Measurements from ENCODE around the gene CASP8AP2.
"Not testable (repeated sequence)": the region's sequence is repeated elsewhere in the genome, so short reads cannot be mapped to it uniquely, and the experiment has no call there.

Gene CASP8AP2

GRCh38 chr6:89890845-89891528, 61.3 kb downstream of the CASP8AP2 start:
- not testable (repeated sequence) for DNase-seq

GRCh38 chr6:89892577-89892976, 62.9 kb downstream of the CASP8AP2 start:
- not testable (repeated sequence) for DNase-seq

- no peak for DNase-seq
Observed at GRCh38 chr6:89894169-89894568, 64.5 kb downstream of the CASP8AP2 start, which contains the start of gene GJA10. Gene GJA10 (plus strand): TSS chr6:89894469. CDS start chr6:89894469, 0 bp downstream.

GRCh38 chr6:89895276-89895874, 65.7 kb downstream of the CASP8AP2 start:
- DNase-seq, result no peak

- DNase-seq, result not testable (repeated sequence)
Observed at GRCh38 chr6:89910001-89910901, 80.6 kb downstream of the CASP8AP2 start.

- DNase-seq, result no peak
Observed at GRCh38 chr6:89910902-89911240, 81.2 kb downstream of the CASP8AP2 start.

GRCh38 chr6:89916136-89916920, 86.6 kb downstream of the CASP8AP2 start:
- no peak for DNase-seq

GRCh38 chr6:89917216-89917615, 87.5 kb downstream of the CASP8AP2 start:
- no peak for DNase-seq

GRCh38 chr6:89917801-89918366, 88.2 kb downstream of the CASP8AP2 start:
- DNase-seq, result no peak

All from activated naive CD4-positive, alpha-beta T cell treated with anti-CD3 and anti-CD28 coated beads, Interleukin-2, amount 50 U/mL, for 16 hours (primary cell).